GM12878 (cell line): ENCODE data around the gene PPP1R13L. TPM values are rescaled to one million over a fixed set of nuclear protein-coding genes. Genes with fewer than 3 reads are reported as not detected.

Experiments
- ATAC-seq: fragments of 200-7000 bp; cut with Tn5 transposase; 3 replicates; pipeline ENCODE4 v1.9.1; 2020; ENCODE audit warnings: mild to moderate bottlenecking, moderate library complexity
- BruUV-seq: library from RNA; stranded (reverse); fragments of 400-500 nt; replicated peaks from 2 replicates; lab custom pipeline; 2021; lab: Mats Ljungman, UMichigan
- CTCF ChIA-PET: fragments of 300-600 bp; sonication (Branson Sonifier 250); formaldehyde crosslinking; extraction: SDS; loops from one replicate; lab custom pipeline; 2021; ENCODE audit warnings: inconsistent platforms; lab: Yijun Ruan, JAX
- POLR2A ChIA-PET: fragments of 350-600 bp; formaldehyde crosslinking; extraction: SDS; loops from one replicate; lab custom pipeline; 2021; ENCODE audit warnings: inconsistent platforms; lab: Charles Lee
- RAD21 ChIA-PET: fragments of 300-600 bp; sonication (Branson Sonifier 250); formaldehyde crosslinking; loops from one replicate; lab custom pipeline; 2023; ENCODE audit warnings: antibody characterized with exemption; ENCODE audit not compliant: unreplicated experiment; lab: Charles Lee
- SMC1A ChIA-PET: fragments of 300-600 bp; sonication (Branson Sonifier 250); formaldehyde crosslinking; loops from one replicate; lab custom pipeline; 2023; ENCODE audit not compliant: unreplicated experiment, uncharacterized antibody; lab: Charles Lee
- DNase-seq: peaks from one replicate; pipeline ENCODE4 v3.0.0-alpha.2; 2011; ENCODE audit warnings: low read depth, low spot score
- FAIRE-seq: peaks from 3 replicates; lab custom pipeline; 2011; peaks lifted over from hg19 to GRCh38; lab: Jason Lieb, UNC
- H2AFZ ChIP-seq: 2 replicates; pipeline ENCODE4 v1.6.0; 2011; ENCODE audit warnings: low read depth, low read length, control low read depth; ENCODE audit not compliant: control insufficient read depth
- H3K27ac ChIP-seq: 2 replicates; pipeline ENCODE4 v1.5.1; 2011; ENCODE audit warnings: control low read depth; ENCODE audit not compliant: control insufficient read depth, insufficient read depth
- H3K27me3 ChIP-seq, 2 experiments: replicated peaks in 1 of 2; 2 replicates each; pipeline versions ENCODE4 v1.6.0 to v1.6.1; 2011; ENCODE audit warnings: low read length in 1 of 2; ENCODE audit not compliant: control insufficient read depth in 2 of 2, insufficient read depth in 2 of 2
- H3K36me3 ChIP-seq, 2 experiments: 2 replicates each; pipeline ENCODE4 v1.5.1; 2011; ENCODE audit warnings: low read length in 1 of 2; ENCODE audit not compliant: control insufficient read depth in 2 of 2, insufficient read depth in 2 of 2
- H3K4me1 ChIP-seq: 2 replicates; pipeline ENCODE4 v1.6.1; 2011; ENCODE audit warnings: mild to moderate bottlenecking, low read length, moderate library complexity, mixed read lengths; ENCODE audit not compliant: control insufficient read depth, insufficient read depth
- H3K4me2 ChIP-seq: 2 replicates; pipeline ENCODE4 v1.6.0; 2011; ENCODE audit warnings: control low read depth; ENCODE audit not compliant: control insufficient read depth, insufficient read depth
- H3K4me3 ChIP-seq: fragments of 200-600 bp; sonication (generic); 2 replicates; pipeline ENCODE4 v1.5.1; 2016
- H3K79me2 ChIP-seq: 2 replicates; pipeline ENCODE4 v1.6.0; 2011; ENCODE audit warnings: low read length; ENCODE audit not compliant: control insufficient read depth, insufficient read depth
- H3K9ac ChIP-seq: 2 replicates; pipeline ENCODE4 v1.8.0; 2011; ENCODE audit warnings: low read length, control low read depth, mixed read lengths; ENCODE audit not compliant: control insufficient read depth, insufficient read depth
- H3K9me3 ChIP-seq: replicated peaks from 3 replicates; pipeline ENCODE4 v1.5.1; 2011; ENCODE audit warnings: mild to moderate bottlenecking, low read length; ENCODE audit not compliant: control insufficient read depth, insufficient read depth
- H4K20me1 ChIP-seq: 2 replicates; pipeline ENCODE4 v1.6.0; 2011; ENCODE audit not compliant: control insufficient read depth, insufficient read depth
- BCL11A ChIP-seq: IDR thresholded peaks from 2 replicates; pipeline ENCODE4 v1.6.1; 2011; ENCODE audit warnings: low read depth, low read length
- CHD4 ChIP-seq: fragments of 200-600 bp; sonication (generic); IDR thresholded peaks from 2 replicates; pipeline ENCODE4 v1.6.1; 2016; ENCODE audit warnings: mild to moderate bottlenecking
- IKZF2 ChIP-seq, 2 experiments: fragments of 450-650 bp; IDR thresholded peaks; 2 replicates each; pipeline ENCODE4 v1.6.1; 2017; ENCODE audit warnings: mild to moderate bottlenecking in 2 of 2, moderate library complexity in 2 of 2
- JUNB ChIP-seq: IDR thresholded peaks from 2 replicates; pipeline ENCODE4 v1.6.1; 2016; ENCODE audit warnings: antibody characterized with exemption, mild to moderate bottlenecking
- MYB ChIP-seq: fragments of 150-350 bp; IDR thresholded peaks from 2 replicates; pipeline ENCODE4 v1.6.1; 2014; ENCODE audit warnings: mild to moderate bottlenecking, low read depth, low read length, borderline replicate concordance
- NR2C2 ChIP-seq: IDR thresholded peaks from 2 replicates; pipeline ENCODE4 v1.6.1; 2011; ENCODE audit warnings: borderline replicate concordance, low read depth; ENCODE audit not compliant: control insufficient read depth, insufficient read length
- PAX8 ChIP-seq: fragments of 450-650 bp; IDR thresholded peaks from 2 replicates; pipeline ENCODE4 v1.6.1; 2017; ENCODE audit warnings: mild to moderate bottlenecking, moderate library complexity
- RAD21 ChIP-seq: IDR thresholded peaks from 2 replicates; pipeline ENCODE4 v1.6.1; 2011; ENCODE audit warnings: mild to moderate bottlenecking, low read depth, low read length, moderate library complexity; ENCODE audit not compliant: insufficient read depth
- RAD51 ChIP-seq: fragments of 450-650 bp; IDR thresholded peaks from 2 replicates; pipeline ENCODE4 v1.6.1; 2016; ENCODE audit warnings: moderate library complexity, mild to moderate bottlenecking, inconsistent platforms
- RB1 ChIP-seq: fragments of 450-650 bp; formaldehyde crosslinking; IDR thresholded peaks from 2 replicates; pipeline ENCODE4 v1.6.1; 2017; ENCODE audit warnings: mild to moderate bottlenecking, borderline replicate concordance
- SMAD5 ChIP-seq: IDR thresholded peaks from 2 replicates; pipeline ENCODE4 v1.6.1; 2016; ENCODE audit warnings: antibody characterized with exemption, low read depth
- TCF7 ChIP-seq: IDR thresholded peaks from 2 replicates; pipeline ENCODE4 v1.6.1; 2014; ENCODE audit warnings: antibody characterized with exemption, borderline replicate concordance
- ZSCAN29 ChIP-seq: fragments of 450-650 bp; IDR thresholded peaks from 2 replicates; pipeline ENCODE4 v1.6.1; 2017; ENCODE audit warnings: mild to moderate bottlenecking, moderate library complexity
- WGBS: methylation state at CpG from one replicate; pipeline ENCODE4 v1.1.6; 2016; ENCODE audit warnings: low lambda C conversion rate; ENCODE audit not compliant: insufficient replicate concordance, insufficient coverage; ENCODE audit errors: missing lambda C conversion rate; 5-methylcytosine and 5-hydroxymethylcytosine counted together
- in situ Hi-C: fragments of 300-500 bp; cut with MboI; formaldehyde crosslinking; loops from 9 replicates; pipeline ENCODE4 v1.14.3; 2018; ENCODE audit warnings: mixed read lengths
- intact Hi-C: fragments of 100-400 bp; cut with micrococcal nuclease; formaldehyde crosslinking; loops from one replicate; pipeline ENCODE4 v1.14.2; 2022; ENCODE audit not compliant: unreplicated experiment
- polyA plus RNA-seq, 11 experiments: library from polyadenylated mRNA; depleted of rRNA in 4 of 11; unstranded in 6 of 11; stranded (reverse) in 5 of 11; fragments of >200 nt; fragmentation: Nextera tagmentation in 4 of 11; fragmentation: Illumina TruSeq in 1 of 11; extraction: Ambion mirVana in 4 of 11; extraction: Trizol in 1 of 11; gene quantifications; 1 replicate in 1 of 11; 2 replicates in 10 of 11; pipeline versions ENCODE4 v1.2.1 to v1.2.3, GENCODE V29; 2011 to 2016; ENCODE audit warnings: inconsistent platforms in 2 of 11, missing spikeins in 2 of 11, low read depth in 1 of 11
- total RNA-seq, 4 experiments: library from RNA; depleted of rRNA in 3 of 4; stranded (reverse); fragments of >200 nt in 3 of 4; fragmentation: Illumina TruSeq in 1 of 4; extraction: Trizol in 1 of 4; gene quantifications; 2 replicates each; pipeline versions ENCODE4 v1.2.1 to v1.2.3, GENCODE V29; 2013 to 2021
- TF ChIP-seq, protein P1 (sequence below): fragments of 450-650 bp; IDR thresholded peaks from 2 replicates; pipeline ENCODE4 v1.6.1; 2018; ENCODE audit warnings: mild to moderate bottlenecking, low read depth, moderate library complexity; ENCODE audit not compliant: partially characterized antibody
- TF ChIP-seq, protein P2 (sequence below): fragments of 450-650 bp; IDR thresholded peaks from 2 replicates; pipeline ENCODE4 v1.6.1; 2017; ENCODE audit warnings: low read depth, mild to moderate bottlenecking, moderate library complexity
- TF ChIP-seq, protein P3 (sequence below): IDR thresholded peaks from 2 replicates; pipeline ENCODE4 v1.6.1; 2012; ENCODE audit warnings: low read depth, low read length, improper control_type of control experiment
- TF ChIP-seq, protein P4 (sequence below): IDR thresholded peaks from 2 replicates; pipeline ENCODE4 v1.6.1; 2012; ENCODE audit warnings: low read depth, low read length, improper control_type of control experiment

The PPP1R13L gene
- total and polyA plus RNA-seq, 10 of the 15 experiments (the other 5 are each of a cell fraction or from before 2014, with no cell fraction given) = 0.40 to 10.0 (median 2.5) TPM

DNA sequence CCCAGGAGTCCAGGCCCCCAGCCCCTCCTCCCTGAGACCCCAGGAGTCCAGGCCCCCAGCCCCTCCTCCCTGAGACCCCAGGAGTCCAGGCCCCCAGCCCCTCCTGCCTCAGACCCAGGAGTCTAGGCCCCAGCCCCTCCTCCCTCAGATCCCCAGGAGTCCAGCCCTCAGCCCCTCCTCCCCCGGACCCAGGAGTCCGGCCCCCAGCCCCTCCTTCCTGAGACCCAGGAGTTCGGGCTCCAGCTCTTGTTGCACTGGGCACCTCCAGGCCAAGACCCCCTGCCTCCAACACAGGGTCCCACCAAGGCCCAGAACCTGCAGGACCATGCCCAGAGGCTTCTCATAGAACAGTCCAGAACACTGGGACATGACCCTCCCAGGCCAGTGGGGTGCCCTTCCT lies 15.0 kb upstream of the PPP1R13L start:
- intact Hi-C loops = loop anchor here (1.0 kb wide), 1 partner anchor 15 kb away; the partner anchor contains the start of gene PPP1R13L
- peak overlapping the region; percentile 10; the same call in 1 of the 2 replicates for H3K9ac ChIP-seq
- POLR2A ChIA-PET = no interaction called here

More for the DNA sequence above, 15.0 kb upstream of the PPP1R13L start:
- CTCF ChIA-PET = interaction anchor here (1.1 to 4.9 kb wide), 4 partner anchors 17 to 66 kb away, joined by 4 to 42 read pairs (median 6); partner anchors contain the start of gene PPP1R13L
- H3K27ac ChIP-seq = peak overlapping the region; percentile 73
- peak overlapping the region; percentile 86 for H3K4me2 ChIP-seq
- no CpG with 5 or more reads among the region's 3 CpGs for WGBS
- no peak for FAIRE-seq
- no peak for ATAC-seq
- H3K4me3 ChIP-seq = peak overlapping the region; percentile 26; the same call in 1 of the 2 replicates
- SMC1A ChIA-PET = no interaction called here
- BruUV-seq = no TSS peak
- DNase-seq = no peak
- H3K9me3 ChIP-seq = no peaks in the 10 kb centered on the region
- H3K4me1 ChIP-seq = peaks cover 38% of the 10 kb centered on the region
- H3K36me3 ChIP-seq = peaks cover 0 to 3% of the 10 kb centered on the region in 2 experiments
- RAD21 ChIA-PET = interaction anchor here (0.6 to 1.5 kb wide), 3 partner anchors 16 to 221 kb away, joined by 3 to 7 read pairs (median 3); partner anchors contain the start of gene PPP1R13L
- no peak for TF ChIP-seq RAD51
- no peak for TF ChIP-seq TCF7
- TF ChIP-seq IKZF2 (IDR thresholded peaks at IDR 0.05) = no peak
- no peak for TF ChIP-seq RAD21
- TF ChIP-seq, protein P1, sequence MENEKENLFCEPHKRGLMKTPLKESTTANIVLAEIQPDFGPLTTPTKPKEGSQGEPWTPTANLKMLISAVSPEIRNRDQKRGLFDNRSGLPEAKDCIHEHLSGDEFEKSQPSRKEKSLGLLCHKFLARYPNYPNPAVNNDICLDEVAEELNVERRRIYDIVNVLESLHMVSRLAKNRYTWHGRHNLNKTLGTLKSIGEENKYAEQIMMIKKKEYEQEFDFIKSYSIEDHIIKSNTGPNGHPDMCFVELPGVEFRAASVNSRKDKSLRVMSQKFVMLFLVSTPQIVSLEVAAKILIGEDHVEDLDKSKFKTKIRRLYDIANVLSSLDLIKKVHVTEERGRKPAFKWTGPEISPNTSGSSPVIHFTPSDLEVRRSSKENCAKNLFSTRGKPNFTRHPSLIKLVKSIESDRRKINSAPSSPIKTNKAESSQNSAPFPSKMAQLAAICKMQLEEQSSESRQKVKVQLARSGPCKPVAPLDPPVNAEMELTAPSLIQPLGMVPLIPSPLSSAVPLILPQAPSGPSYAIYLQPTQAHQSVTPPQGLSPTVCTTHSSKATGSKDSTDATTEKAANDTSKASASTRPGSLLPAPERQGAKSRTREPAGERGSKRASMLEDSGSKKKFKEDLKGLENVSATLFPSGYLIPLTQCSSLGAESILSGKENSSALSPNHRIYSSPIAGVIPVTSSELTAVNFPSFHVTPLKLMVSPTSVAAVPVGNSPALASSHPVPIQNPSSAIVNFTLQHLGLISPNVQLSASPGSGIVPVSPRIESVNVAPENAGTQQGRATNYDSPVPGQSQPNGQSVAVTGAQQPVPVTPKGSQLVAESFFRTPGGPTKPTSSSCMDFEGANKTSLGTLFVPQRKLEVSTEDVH = no peak
- no peak for TF ChIP-seq CHD4
- no peak for TF ChIP-seq ZSCAN29
- no peak for TF ChIP-seq SMAD5
- no peak for TF ChIP-seq BCL11A
- TF ChIP-seq, protein P2, sequence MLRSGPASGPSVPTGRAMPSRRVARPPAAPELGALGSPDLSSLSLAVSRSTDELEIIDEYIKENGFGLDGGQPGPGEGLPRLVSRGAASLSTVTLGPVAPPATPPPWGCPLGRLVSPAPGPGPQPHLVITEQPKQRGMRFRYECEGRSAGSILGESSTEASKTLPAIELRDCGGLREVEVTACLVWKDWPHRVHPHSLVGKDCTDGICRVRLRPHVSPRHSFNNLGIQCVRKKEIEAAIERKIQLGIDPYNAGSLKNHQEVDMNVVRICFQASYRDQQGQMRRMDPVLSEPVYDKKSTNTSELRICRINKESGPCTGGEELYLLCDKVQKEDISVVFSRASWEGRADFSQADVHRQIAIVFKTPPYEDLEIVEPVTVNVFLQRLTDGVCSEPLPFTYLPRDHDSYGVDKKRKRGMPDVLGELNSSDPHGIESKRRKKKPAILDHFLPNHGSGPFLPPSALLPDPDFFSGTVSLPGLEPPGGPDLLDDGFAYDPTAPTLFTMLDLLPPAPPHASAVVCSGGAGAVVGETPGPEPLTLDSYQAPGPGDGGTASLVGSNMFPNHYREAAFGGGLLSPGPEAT = no peak
- TF ChIP-seq PAX8 = no peak
- TF ChIP-seq NR2C2 = no peak
- TF ChIP-seq, protein P3, sequence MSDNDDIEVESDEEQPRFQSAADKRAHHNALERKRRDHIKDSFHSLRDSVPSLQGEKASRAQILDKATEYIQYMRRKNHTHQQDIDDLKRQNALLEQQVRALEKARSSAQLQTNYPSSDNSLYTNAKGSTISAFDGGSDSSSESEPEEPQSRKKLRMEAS = no peak
- no peak for TF ChIP-seq MYB
- no peak for TF ChIP-seq RB1
- TF ChIP-seq, protein P4, sequence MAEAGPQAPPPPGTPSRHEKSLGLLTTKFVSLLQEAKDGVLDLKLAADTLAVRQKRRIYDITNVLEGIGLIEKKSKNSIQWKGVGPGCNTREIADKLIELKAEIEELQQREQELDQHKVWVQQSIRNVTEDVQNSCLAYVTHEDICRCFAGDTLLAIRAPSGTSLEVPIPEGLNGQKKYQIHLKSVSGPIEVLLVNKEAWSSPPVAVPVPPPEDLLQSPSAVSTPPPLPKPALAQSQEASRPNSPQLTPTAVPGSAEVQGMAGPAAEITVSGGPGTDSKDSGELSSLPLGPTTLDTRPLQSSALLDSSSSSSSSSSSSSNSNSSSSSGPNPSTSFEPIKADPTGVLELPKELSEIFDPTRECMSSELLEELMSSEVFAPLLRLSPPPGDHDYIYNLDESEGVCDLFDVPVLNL = no peak
- no peak for TF ChIP-seq JUNB
- TF ChIP-seq, all 136 proteins: peak for 0
- H3K27me3 ChIP-seq = no peaks in the 10 kb centered on the region
- H2AFZ ChIP-seq = no peak overlapping the region
- H3K79me2 ChIP-seq = peaks cover 16% of the 10 kb centered on the region
- in situ Hi-C loops = no loop called here
- no peaks in the 10 kb centered on the region for H4K20me1 ChIP-seq
